GM23338 (cell line): Measurements from ENCODE around the gene IL18R1. TPM values are rescaled to one million over a fixed set of nuclear protein-coding genes. Genes with fewer than 3 reads are reported as not detected.

Experiments
- ATAC-seq: fragments of 200-7000 bp; cut with Tn5 transposase; 3 replicates; pipeline ENCODE4 v1.9.1; 2020
- DNase-seq: peaks from one replicate; pipeline ENCODE4 v3.0.0-alpha.2; 2015; ENCODE audit warnings: low spot score
- H2AFZ ChIP-seq: fragments of 200-600 bp; sonication (generic); 2 replicates; pipeline ENCODE4 v1.8.0; 2016; ENCODE audit warnings: antibody characterized with exemption, mild to moderate bottlenecking, moderate library complexity
- H3F3A ChIP-seq: fragments of 200-600 bp; sonication (generic); replicated peaks from 2 replicates; pipeline ENCODE4 v1.8.0; 2017; ENCODE audit warnings: antibody characterized with exemption, mixed run types, low read depth
- H3K27ac ChIP-seq: fragments of 200-600 bp; sonication (generic); 2 replicates; pipeline ENCODE4 v1.6.1; 2016; ENCODE audit warnings: low read depth
- H3K27me3 ChIP-seq: fragments of 200-600 bp; sonication (generic); 2 replicates; pipeline ENCODE4 v1.8.0; 2016; ENCODE audit warnings: mild to moderate bottlenecking, mixed run types, moderate library complexity; ENCODE audit not compliant: insufficient read depth
- H3K36me3 ChIP-seq: fragments of 200-600 bp; sonication (generic); 2 replicates; pipeline ENCODE4 v1.8.0; 2016; ENCODE audit warnings: mild to moderate bottlenecking; ENCODE audit not compliant: insufficient read depth
- H3K4me1 ChIP-seq: fragments of 200-600 bp; sonication (generic); 2 replicates; pipeline ENCODE4 v1.8.0; 2016; ENCODE audit warnings: mild to moderate bottlenecking, moderate library complexity; ENCODE audit not compliant: insufficient read depth
- H3K4me2 ChIP-seq: fragments of 200-600 bp; sonication (generic); 2 replicates; pipeline ENCODE4 v1.7.1; 2017; ENCODE audit warnings: mixed run types
- H3K4me3 ChIP-seq: fragments of 200-600 bp; sonication (generic); 2 replicates; pipeline ENCODE4 v1.6.1; 2016; ENCODE audit warnings: mixed run types
- H3K79me2 ChIP-seq: fragments of 200-600 bp; sonication (generic); replicated peaks from 2 replicates; pipeline ENCODE4 v1.8.0; 2017; ENCODE audit warnings: mild to moderate bottlenecking; ENCODE audit not compliant: insufficient read depth
- H3K9me2 ChIP-seq: fragments of 200-600 bp; sonication (generic); 2 replicates; pipeline ENCODE4 v1.8.0; 2017; ENCODE audit not compliant: insufficient read depth
- H4K20me1 ChIP-seq: fragments of 200-600 bp; sonication (generic); replicated peaks from 2 replicates; pipeline ENCODE4 v1.8.0; 2017; ENCODE audit warnings: mild to moderate bottlenecking; ENCODE audit not compliant: insufficient read depth
- H3K27ac Mint-ChIP-seq: 2 replicates; pipeline ENCODE4 v1.8.0; 2020; ENCODE audit warnings: inconsistent platforms, mild to moderate bottlenecking, moderate library complexity, mixed read lengths
- H3K27me3 Mint-ChIP-seq: 3 replicates; pipeline ENCODE4 v1.8.0; 2022; ENCODE audit warnings: low read depth, mild to moderate bottlenecking, moderate library complexity, mixed read lengths, inconsistent platforms; ENCODE audit not compliant: insufficient read depth, poor library complexity
- H3K36me3 Mint-ChIP-seq: 3 replicates; pipeline ENCODE4 v1.8.0; 2021; ENCODE audit warnings: low read depth, mild to moderate bottlenecking, inconsistent platforms, moderate library complexity, mixed read lengths
- H3K4me1 Mint-ChIP-seq: 3 replicates; pipeline ENCODE4 v1.8.0; 2020; ENCODE audit warnings: mild to moderate bottlenecking, inconsistent platforms, mixed read lengths
- H3K4me3 Mint-ChIP-seq: 3 replicates; pipeline ENCODE4 v1.8.0; 2021; ENCODE audit warnings: moderate library complexity, mild to moderate bottlenecking, inconsistent platforms, mixed read lengths
- H3K9me3 Mint-ChIP-seq: 3 replicates; pipeline ENCODE4 v1.8.0; 2020; ENCODE audit warnings: moderate library complexity, mild to moderate bottlenecking, inconsistent platforms, mixed read lengths
- CREB1 ChIP-seq: fragments of 250-450 bp; sonication (Bioruptor Pico); IDR thresholded peaks from 2 replicates; pipeline ENCODE4 v1.5.0; 2020; ENCODE audit warnings: low read depth, mild to moderate bottlenecking, moderate library complexity
- EZH2 ChIP-seq: fragments of 200-600 bp; sonication (generic); IDR thresholded peaks from one replicate; pipeline ENCODE4 v1.8.0; 2017; ENCODE audit warnings: antibody characterized with exemption, mild to moderate bottlenecking, low read depth; ENCODE audit not compliant: unreplicated experiment
- EZH2phosphoT487 ChIP-seq: fragments of 200-600 bp; sonication (generic); IDR thresholded peaks from one replicate; pipeline ENCODE4 v1.8.1; 2018; ENCODE audit warnings: antibody characterized with exemption; ENCODE audit not compliant: unreplicated experiment
- JUNB ChIP-seq: IDR thresholded peaks from one replicate; pipeline ENCODE4 v1.6.1; 2016; ENCODE audit warnings: antibody characterized with exemption; ENCODE audit not compliant: unreplicated experiment
- ZNF114 ChIP-seq: fragments of 250-450 bp; sonication (Bioruptor Pico); IDR thresholded peaks from 2 replicates; pipeline ENCODE4 v1.5.0; 2020; ENCODE audit warnings: mild to moderate bottlenecking, moderate library complexity
- ZNF331 ChIP-seq: fragments of 250-450 bp; sonication (Bioruptor Pico); IDR thresholded peaks from 2 replicates; pipeline ENCODE4 v1.5.0; 2020; ENCODE audit warnings: low read depth, mild to moderate bottlenecking, moderate library complexity
- ZNF462 ChIP-seq: fragments of 250-450 bp; sonication (Bioruptor Pico); IDR thresholded peaks from 2 replicates; pipeline ENCODE4 v1.5.0; 2020; ENCODE audit warnings: mild to moderate bottlenecking, moderate library complexity
- polyA plus RNA-seq: library from polyadenylated mRNA; unstranded; fragments of >200 nt; fragmentation: Nextera tagmentation; extraction: Ambion mirVana; gene quantifications from 2 replicates; pipeline ENCODE4 v1.2.1, GENCODE V29; 2016
- total RNA-seq: library from RNA; depleted of rRNA; stranded (reverse); fragments of >200 nt; shearing (Covaris generic); gene quantifications from 2 replicates; pipeline ENCODE4 v1.2.3, GENCODE V29; 2014
- TF ChIP-seq, protein P1 (sequence below): IDR thresholded peaks from 2 replicates; pipeline ENCODE4 v1.6.1; 2016; ENCODE audit warnings: antibody characterized with exemption

IL18R1 gene
- total and polyA plus RNA-seq, 2 experiments from 2014 or later, result 0.17 to 0.39 TPM

DNA sequence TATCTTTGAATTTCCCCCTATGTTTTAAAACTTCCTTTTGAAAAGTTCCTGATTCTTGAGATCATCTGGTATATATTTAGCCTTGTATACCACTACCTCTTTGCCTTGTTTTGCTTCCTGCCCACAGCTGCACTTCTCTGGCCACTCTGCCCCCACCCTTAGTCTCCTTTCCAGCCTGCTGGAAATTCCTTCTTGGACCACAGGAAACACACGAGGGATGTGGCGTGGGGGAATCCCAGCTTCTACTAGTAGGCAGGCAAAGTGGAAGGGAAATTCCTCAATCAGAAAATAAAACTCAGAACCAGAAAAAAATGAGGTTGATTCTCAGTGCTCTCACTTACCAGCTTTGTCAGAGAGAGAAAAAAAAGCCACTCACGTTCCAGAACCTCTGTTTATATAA lies 80.7 kb downstream of the IL18R1 start:
- Histone ChIP-seq H3K27ac (no peak overlapping the region), H3F3A (no peaks in the 10 kb centered on the region), H3K4me1 (no peaks in the 10 kb centered on the region), H3K27me3 (no peaks in the 10 kb centered on the region), H3K36me3 (no peaks in the 10 kb centered on the region), H3K4me2 (no peak overlapping the region), H4K20me1 (no peaks in the 10 kb centered on the region), H2AFZ (no peak overlapping the region), H3K9me2 (0 out of 2 replicates have a peak, but pooled peaks cover 8% of the 10 kb centered on the region), H3K4me3 (no peak overlapping the region), H3K79me2 (no peaks in the 10 kb centered on the region)
- H3K36me3 Mint-ChIP-seq, result no peaks in the 10 kb centered on the region
- peaks cover 2% of the 10 kb centered on the region for H3K27me3 Mint-ChIP-seq
- no peak for DNase-seq
- H3K4me1 Mint-ChIP-seq, result no peaks in the 10 kb centered on the region
- TF ChIP-seq, protein P1, sequence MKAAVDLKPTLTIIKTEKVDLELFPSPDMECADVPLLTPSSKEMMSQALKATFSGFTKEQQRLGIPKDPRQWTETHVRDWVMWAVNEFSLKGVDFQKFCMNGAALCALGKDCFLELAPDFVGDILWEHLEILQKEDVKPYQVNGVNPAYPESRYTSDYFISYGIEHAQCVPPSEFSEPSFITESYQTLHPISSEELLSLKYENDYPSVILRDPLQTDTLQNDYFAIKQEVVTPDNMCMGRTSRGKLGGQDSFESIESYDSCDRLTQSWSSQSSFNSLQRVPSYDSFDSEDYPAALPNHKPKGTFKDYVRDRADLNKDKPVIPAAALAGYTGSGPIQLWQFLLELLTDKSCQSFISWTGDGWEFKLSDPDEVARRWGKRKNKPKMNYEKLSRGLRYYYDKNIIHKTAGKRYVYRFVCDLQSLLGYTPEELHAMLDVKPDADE, result no peak
- TF ChIP-seq CREB1 (CRISPR knock-in tag) (no peak), EZH2phosphoT487 (no peak), JUNB (no peak), ZNF114 (CRISPR knock-in tag) (no peak), EZH2 (no peak), ZNF331 (CRISPR knock-in tag) (no peak), ZNF462 (CRISPR knock-in tag) (no peak)
- H3K9me3 Mint-ChIP-seq, result no peaks in the 10 kb centered on the region
- no peak for ATAC-seq
- no peak overlapping the region for H3K4me3 Mint-ChIP-seq
- no peak overlapping the region for H3K27ac Mint-ChIP-seq
